HepG2 (cell line): ENCODE measurements around the gene PRKCD. TPM values are rescaled to one million over a fixed set of nuclear protein-coding genes. Genes with fewer than 3 reads are reported as not detected.

Source experiments
- HMG20A ChIP-seq: IDR thresholded peaks from 2 replicates; pipeline ENCODE4 v1.6.1; 2016; ENCODE audit warnings: borderline replicate concordance
- HNF4G ChIP-seq, 2 experiments: sonication (generic) in 1 of 2; formaldehyde crosslinking in 1 of 2; IDR thresholded peaks; 2 replicates each; pipeline versions ENCODE4 v1.4.0 to v1.6.1; 2011 to 2020; ENCODE audit warnings: borderline replicate concordance in 2 of 2, low read depth in 2 of 2, mild to moderate bottlenecking in 2 of 2, low read length in 1 of 2, missing genetic modification reagents in 1 of 2, moderate library complexity in 1 of 2
- NONO ChIP-seq, 2 experiments: fragments of 450-650 bp in 1 of 2; sonication (generic) in 1 of 2; formaldehyde crosslinking in 1 of 2; IDR thresholded peaks in 1 of 2; conservative IDR thresholded peaks in 1 of 2; 2 replicates each; pipeline versions ENCODE4 v1.6.1 to v1.8.0; 2017 to 2022; ENCODE audit warnings: mild to moderate bottlenecking in 1 of 2, missing genetic modification reagents in 1 of 2, moderate library complexity in 1 of 2
- POLR2A ChIP-seq, 2 experiments: IDR thresholded peaks; 2 replicates each; pipeline ENCODE4 v1.6.1; 2011; ENCODE audit warnings: low read depth in 2 of 2, low read length in 2 of 2, mild to moderate bottlenecking in 1 of 2, moderate library complexity in 1 of 2; ENCODE audit not compliant: insufficient read depth in 1 of 2
- SPEN ChIP-seq: sonication (generic); formaldehyde crosslinking; IDR thresholded peaks from 2 replicates; pipeline ENCODE4 v1.5.1; 2020; ENCODE audit warnings: low read depth, mild to moderate bottlenecking, missing genetic modification reagents
- WIZ ChIP-seq: sonication (generic); formaldehyde crosslinking; IDR thresholded peaks from 2 replicates; pipeline ENCODE4 v1.5.1; 2020; ENCODE audit warnings: mild to moderate bottlenecking, missing genetic modification reagents
- ZFP90 ChIP-seq: sonication (generic); formaldehyde crosslinking; IDR thresholded peaks from 2 replicates; pipeline ENCODE4 v1.8.0; 2022; ENCODE audit warnings: missing genetic modification reagents, mild to moderate bottlenecking, inconsistent platforms, borderline replicate concordance
- ZNF101 ChIP-seq: sonication (generic); formaldehyde crosslinking; IDR thresholded peaks from 2 replicates; pipeline ENCODE4 v1.4.0; 2020; ENCODE audit warnings: mild to moderate bottlenecking, low read depth, missing genetic modification reagents, borderline replicate concordance
- ZNF274 ChIP-seq: sonication (generic); formaldehyde crosslinking; IDR thresholded peaks from 2 replicates; pipeline ENCODE4 v1.5.1; 2020; ENCODE audit warnings: mild to moderate bottlenecking, missing genetic modification reagents
- ZNF30 ChIP-seq: sonication (generic); formaldehyde crosslinking; IDR thresholded peaks from 2 replicates; pipeline ENCODE4 v1.5.0; 2020; ENCODE audit warnings: mild to moderate bottlenecking, missing genetic modification reagents
- ZNF331 ChIP-seq: sonication (generic); formaldehyde crosslinking; IDR thresholded peaks from 2 replicates; pipeline ENCODE4 v1.4.0; 2020; ENCODE audit warnings: missing genetic modification reagents
- ZNF431 ChIP-seq: sonication (generic); formaldehyde crosslinking; IDR thresholded peaks from 2 replicates; pipeline ENCODE4 v1.9.0; 2022; ENCODE audit warnings: missing genetic modification reagents, low read depth, mild to moderate bottlenecking, borderline replicate concordance
- polyA plus RNA-seq, 8 experiments: library from polyadenylated mRNA; depleted of rRNA in 3 of 8; stranded (reverse) in 7 of 8; unstranded in 1 of 8; fragments of >200 nt; fragmentation: Illumina TruSeq in 4 of 8; extraction: Trizol in 4 of 8; gene quantifications; 2 replicates each; pipeline versions ENCODE4 v1.2.1 to v1.2.3, GENCODE V29; 2011 to 2016; ENCODE audit warnings: low read depth in 4 of 8, missing spikeins in 1 of 8, mixed read lengths in 1 of 8; ENCODE audit not compliant: insufficient read depth in 1 of 8
- total RNA-seq, 5 experiments: library from RNA; depleted of rRNA; stranded (reverse); fragments of >200 nt; fragmentation: Illumina TruSeq; extraction: Trizol; gene quantifications; 2 replicates each; pipeline ENCODE4 v1.2.3, GENCODE V29; 2016; ENCODE audit warnings: low read depth in 1 of 5
- TF ChIP-seq, protein P1 (sequence below): sonication (generic); formaldehyde crosslinking; IDR thresholded peaks from 2 replicates; pipeline ENCODE4 v1.4.0; 2020; ENCODE audit warnings: missing genetic modification reagents
- TF ChIP-seq, protein P2 (sequence below): sonication (generic); formaldehyde crosslinking; IDR thresholded peaks from 2 replicates; pipeline ENCODE4 v1.5.1; 2020; ENCODE audit warnings: missing genetic modification reagents, mild to moderate bottlenecking, borderline replicate concordance
- TF ChIP-seq, protein P3 (sequence below): sonication (generic); formaldehyde crosslinking; IDR thresholded peaks from 2 replicates; pipeline ENCODE4 v1.5.1; 2020; ENCODE audit warnings: mild to moderate bottlenecking, missing genetic modification reagents, moderate library complexity
- TF ChIP-seq, protein P4 (sequence below): sonication (generic); formaldehyde crosslinking; IDR thresholded peaks from 2 replicates; pipeline ENCODE4 v1.5.1; 2020; ENCODE audit warnings: missing genetic modification reagents, mild to moderate bottlenecking, borderline replicate concordance

The PRKCD gene
- total and polyA plus RNA-seq, 2 of the 13 experiments (the other 11 are each of a cell fraction or from before 2014, with no cell fraction given), result 1.6 to 40.7 TPM

DNA sequence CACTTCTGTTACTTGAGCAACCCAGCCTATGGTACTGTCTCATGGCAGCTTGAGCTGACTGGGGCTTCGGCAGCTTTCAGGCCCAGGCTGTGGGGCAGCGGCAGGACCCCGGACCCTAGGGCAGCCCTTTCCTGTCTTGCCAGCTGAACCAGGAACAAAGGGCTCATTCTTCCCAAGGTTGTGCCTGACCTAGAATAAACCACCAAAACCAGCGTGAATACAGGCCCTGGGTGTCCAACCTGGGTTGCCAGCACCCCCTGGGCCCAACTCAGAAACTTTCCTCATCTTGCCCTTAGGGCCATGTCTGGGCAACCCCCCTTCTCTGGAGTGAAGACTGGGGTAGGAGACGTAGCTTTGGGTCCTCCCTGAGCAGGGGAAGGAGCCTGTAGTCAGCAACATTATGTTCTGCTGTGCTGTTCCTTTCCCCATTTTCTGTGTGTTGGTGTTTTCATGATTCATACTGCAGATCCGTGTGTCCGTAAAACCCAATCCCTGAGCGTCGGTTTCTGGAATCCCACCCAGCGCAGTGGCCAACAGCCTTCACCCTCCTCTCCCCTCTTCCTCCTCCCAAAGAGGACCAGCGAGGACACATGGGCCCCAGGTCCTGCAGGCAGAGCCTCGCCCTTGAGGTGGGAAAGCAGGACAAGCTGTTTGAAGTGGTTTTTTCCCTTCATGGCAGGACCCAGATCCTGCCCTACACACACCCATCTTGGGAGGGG lies 61.3 kb downstream of the PRKCD start (continued):
- TF ChIP-seq, protein P1, sequence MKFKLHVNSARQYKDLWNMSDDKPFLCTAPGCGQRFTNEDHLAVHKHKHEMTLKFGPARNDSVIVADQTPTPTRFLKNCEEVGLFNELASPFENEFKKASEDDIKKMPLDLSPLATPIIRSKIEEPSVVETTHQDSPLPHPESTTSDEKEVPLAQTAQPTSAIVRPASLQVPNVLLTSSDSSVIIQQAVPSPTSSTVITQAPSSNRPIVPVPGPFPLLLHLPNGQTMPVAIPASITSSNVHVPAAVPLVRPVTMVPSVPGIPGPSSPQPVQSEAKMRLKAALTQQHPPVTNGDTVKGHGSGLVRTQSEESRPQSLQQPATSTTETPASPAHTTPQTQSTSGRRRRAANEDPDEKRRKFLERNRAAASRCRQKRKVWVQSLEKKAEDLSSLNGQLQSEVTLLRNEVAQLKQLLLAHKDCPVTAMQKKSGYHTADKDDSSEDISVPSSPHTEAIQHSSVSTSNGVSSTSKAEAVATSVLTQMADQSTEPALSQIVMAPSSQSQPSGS, result 0 out of 2 replicates have a peak, but pooled peaks have one; percentile 10
- TF ChIP-seq POLR2A (IDR thresholded peaks at IDR 0.05; ENCODE audit: insufficient read depth in 1 of 2, low read depth in 2 of 2, low read length in 2 of 2) (peak in 1 of 2 experiments; percentile 12; a peak in 1 of 4 replicates), HMG20A (no peak), HNF4G (IDR thresholded peaks at IDR 0.05; ENCODE audit: borderline replicate concordance, low read depth, low read length) (0 out of 2 replicates have a peak, but pooled peaks have one; percentile 22), HNF4G (CRISPR knock-in tag; IDR thresholded peaks at IDR 0.05; ENCODE audit: borderline replicate concordance, low read depth) (no peak), ZNF431 (no peak), ZNF274 (no peak), SPEN (no peak), ZNF30 (CRISPR knock-in tag) (no peak), ZNF101 (CRISPR knock-in tag) (no peak), ZFP90 (CRISPR knock-in tag) (0 out of 2 replicates have a peak, but pooled peaks have one; percentile 49), NONO (IDR thresholded peaks at IDR 0.05) (no peak), NONO (CRISPR knock-in tag; conservative IDR thresholded peaks at IDR 0.05) (0 out of 2 replicates have a peak, but pooled peaks have one; percentile 35), WIZ (CRISPR knock-in tag) (no peak), ZNF331 (peak; percentile 37; the same call in 1 of the 2 replicates)
- TF ChIP-seq, protein P2, sequence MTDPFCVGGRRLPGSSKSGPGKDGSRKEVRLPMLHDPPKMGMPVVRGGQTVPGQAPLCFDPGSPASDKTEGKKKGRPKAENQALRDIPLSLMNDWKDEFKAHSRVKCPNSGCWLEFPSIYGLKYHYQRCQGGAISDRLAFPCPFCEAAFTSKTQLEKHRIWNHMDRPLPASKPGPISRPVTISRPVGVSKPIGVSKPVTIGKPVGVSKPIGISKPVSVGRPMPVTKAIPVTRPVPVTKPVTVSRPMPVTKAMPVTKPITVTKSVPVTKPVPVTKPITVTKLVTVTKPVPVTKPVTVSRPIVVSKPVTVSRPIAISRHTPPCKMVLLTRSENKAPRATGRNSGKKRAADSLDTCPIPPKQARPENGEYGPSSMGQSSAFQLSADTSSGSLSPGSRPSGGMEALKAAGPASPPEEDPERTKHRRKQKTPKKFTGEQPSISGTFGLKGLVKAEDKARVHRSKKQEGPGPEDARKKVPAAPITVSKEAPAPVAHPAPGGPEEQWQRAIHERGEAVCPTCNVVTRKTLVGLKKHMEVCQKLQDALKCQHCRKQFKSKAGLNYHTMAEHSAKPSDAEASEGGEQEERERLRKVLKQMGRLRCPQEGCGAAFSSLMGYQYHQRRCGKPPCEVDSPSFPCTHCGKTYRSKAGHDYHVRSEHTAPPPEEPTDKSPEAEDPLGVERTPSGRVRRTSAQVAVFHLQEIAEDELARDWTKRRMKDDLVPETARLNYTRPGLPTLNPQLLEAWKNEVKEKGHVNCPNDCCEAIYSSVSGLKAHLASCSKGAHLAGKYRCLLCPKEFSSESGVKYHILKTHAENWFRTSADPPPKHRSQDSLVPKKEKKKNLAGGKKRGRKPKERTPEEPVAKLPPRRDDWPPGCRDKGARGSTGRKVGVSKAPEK, result no peak
- TF ChIP-seq, protein P3, sequence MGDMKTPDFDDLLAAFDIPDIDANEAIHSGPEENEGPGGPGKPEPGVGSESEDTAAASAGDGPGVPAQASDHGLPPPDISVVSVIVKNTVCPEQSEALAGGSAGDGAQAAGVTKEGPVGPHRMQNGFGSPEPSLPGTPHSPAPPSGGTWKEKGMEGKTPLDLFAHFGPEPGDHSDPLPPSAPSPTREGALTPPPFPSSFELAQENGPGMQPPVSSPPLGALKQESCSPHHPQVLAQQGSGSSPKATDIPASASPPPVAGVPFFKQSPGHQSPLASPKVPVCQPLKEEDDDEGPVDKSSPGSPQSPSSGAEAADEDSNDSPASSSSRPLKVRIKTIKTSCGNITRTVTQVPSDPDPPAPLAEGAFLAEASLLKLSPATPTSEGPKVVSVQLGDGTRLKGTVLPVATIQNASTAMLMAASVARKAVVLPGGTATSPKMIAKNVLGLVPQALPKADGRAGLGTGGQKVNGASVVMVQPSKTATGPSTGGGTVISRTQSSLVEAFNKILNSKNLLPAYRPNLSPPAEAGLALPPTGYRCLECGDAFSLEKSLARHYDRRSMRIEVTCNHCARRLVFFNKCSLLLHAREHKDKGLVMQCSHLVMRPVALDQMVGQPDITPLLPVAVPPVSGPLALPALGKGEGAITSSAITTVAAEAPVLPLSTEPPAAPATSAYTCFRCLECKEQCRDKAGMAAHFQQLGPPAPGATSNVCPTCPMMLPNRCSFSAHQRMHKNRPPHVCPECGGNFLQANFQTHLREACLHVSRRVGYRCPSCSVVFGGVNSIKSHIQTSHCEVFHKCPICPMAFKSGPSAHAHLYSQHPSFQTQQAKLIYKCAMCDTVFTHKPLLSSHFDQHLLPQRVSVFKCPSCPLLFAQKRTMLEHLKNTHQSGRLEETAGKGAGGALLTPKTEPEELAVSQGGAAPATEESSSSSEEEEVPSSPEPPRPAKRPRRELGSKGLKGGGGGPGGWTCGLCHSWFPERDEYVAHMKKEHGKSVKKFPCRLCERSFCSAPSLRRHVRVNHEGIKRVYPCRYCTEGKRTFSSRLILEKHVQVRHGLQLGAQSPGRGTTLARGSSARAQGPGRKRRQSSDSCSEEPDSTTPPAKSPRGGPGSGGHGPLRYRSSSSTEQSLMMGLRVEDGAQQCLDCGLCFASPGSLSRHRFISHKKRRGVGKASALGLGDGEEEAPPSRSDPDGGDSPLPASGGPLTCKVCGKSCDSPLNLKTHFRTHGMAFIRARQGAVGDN (CRISPR knock-in tag), result peak; percentile 83
- TF ChIP-seq, protein P4, sequence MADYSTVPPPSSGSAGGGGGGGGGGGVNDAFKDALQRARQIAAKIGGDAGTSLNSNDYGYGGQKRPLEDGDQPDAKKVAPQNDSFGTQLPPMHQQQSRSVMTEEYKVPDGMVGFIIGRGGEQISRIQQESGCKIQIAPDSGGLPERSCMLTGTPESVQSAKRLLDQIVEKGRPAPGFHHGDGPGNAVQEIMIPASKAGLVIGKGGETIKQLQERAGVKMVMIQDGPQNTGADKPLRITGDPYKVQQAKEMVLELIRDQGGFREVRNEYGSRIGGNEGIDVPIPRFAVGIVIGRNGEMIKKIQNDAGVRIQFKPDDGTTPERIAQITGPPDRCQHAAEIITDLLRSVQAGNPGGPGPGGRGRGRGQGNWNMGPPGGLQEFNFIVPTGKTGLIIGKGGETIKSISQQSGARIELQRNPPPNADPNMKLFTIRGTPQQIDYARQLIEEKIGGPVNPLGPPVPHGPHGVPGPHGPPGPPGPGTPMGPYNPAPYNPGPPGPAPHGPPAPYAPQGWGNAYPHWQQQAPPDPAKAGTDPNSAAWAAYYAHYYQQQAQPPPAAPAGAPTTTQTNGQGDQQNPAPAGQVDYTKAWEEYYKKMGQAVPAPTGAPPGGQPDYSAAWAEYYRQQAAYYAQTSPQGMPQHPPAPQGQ, result no peak
